DMS53 treated with DMSO at 0.1 percent for 48 hours (cell line): ENCODE measurements around the gene G6PC3.
A peak's percentile ranks its signal among the peaks of the same experiment; 100 is the strongest.
"Not testable (repeated sequence)": the region's sequence is repeated elsewhere in the genome, so short reads cannot be mapped to it uniquely, and the experiment has no call there.

Experiments used
- DNase-seq: peaks from one replicate; lab custom pipeline; 2025; ENCODE audit not compliant: unreplicated experiment; lab: John Stamatoyannopoulos, UW

Gene G6PC3

DNA sequence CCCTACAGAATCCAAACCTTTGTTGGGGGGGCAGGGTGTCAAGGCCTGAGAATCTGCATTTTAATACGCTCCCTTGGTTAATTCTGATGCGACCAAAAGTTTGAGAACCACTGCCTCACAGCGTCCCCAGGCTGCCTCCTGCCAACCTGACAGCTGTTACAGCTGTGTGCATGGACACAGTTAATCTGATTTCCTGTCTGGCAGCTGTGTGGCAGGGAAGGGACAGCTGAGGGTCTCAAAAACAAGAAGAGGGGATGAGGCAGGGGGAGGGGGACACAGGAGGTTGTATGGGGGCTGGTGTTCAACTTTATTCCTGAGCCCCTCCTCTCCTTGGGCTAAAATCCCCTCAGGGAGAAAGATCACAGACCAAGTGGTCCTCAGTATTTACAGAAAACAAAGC, 35.4 kb downstream of the G6PC3 start:
- no peak for DNase-seq

DNA sequence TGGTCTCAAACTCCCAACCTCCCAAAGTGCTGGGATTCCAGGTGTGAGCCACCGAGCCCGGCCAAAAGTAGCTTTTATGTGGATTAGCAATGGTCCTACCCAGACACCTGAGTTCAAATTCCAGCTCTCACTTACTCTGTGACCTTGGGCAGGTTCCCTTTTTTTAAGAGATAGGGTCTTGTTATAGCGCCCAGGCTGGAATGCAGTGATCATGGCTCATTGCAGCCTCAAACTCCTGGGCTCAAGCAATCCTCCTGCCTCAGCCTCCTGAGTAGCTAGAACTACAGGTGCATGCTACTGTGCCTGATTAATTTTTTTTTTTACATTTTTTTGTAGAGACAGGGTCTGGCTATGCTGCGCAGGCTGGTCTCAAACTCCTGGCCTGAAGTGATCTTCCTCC, 36.3 kb downstream of the G6PC3 start:
- no peak for DNase-seq

DNA sequence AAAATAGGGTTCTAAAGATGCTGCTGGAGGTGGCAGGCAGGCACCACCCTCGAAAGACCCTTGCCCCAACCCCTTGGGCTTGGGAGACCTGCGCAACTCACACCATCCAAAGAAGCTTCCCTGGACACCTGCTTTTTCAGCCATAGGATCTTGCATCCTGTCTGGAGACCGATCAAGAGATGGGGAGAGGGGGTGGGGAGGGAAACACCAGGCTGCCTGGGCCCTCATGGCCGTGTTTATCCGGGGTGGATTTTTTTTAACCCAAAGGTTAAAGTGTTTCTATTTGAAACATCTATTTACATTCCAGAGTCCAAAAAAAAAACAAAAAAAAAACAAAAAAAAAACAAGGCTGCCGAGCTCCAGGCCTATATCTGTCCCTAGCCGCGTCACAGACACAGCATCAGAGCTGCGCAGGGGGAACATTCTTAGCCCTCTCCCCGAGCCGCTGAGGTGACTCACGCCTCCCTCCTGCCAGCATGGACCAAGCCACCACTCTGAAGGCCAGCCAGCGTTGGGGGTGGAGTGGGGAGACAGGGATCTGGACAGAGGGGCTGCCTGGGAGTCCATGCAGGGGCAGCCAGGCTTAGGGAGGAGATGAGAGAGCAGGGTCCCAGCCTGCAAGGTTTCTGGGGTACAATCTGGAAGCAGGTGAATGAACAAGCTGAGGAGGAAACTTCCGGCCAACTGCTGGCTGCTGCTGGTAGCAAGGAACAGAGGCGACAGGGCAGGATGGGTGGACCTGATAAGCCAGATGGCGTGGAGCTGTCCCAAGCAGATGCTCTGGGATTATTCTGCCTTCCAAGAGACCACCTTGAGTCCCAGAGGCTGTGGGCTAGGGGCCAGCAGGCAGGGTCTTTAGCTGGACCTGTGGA, 38.1 kb downstream of the G6PC3 start:
- DNase-seq, result peak; percentile 49

DNA sequence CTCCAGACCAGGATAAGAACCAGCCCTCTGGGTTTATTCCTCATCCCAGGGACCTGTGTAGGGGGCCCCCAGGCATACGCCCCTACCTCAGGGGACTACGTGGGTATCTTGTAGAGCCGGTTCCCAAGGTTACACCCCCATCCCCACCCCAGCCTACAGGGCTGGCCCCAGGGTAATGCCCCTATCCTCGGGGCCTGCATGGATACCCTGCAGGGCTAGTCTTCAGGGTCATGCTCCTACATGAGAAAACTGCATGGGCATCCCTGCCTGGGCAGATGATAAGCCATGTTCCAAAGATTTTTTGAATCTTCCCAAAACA, 38.7 kb downstream of the G6PC3 start:
- DNase-seq, result no peak

DNA sequence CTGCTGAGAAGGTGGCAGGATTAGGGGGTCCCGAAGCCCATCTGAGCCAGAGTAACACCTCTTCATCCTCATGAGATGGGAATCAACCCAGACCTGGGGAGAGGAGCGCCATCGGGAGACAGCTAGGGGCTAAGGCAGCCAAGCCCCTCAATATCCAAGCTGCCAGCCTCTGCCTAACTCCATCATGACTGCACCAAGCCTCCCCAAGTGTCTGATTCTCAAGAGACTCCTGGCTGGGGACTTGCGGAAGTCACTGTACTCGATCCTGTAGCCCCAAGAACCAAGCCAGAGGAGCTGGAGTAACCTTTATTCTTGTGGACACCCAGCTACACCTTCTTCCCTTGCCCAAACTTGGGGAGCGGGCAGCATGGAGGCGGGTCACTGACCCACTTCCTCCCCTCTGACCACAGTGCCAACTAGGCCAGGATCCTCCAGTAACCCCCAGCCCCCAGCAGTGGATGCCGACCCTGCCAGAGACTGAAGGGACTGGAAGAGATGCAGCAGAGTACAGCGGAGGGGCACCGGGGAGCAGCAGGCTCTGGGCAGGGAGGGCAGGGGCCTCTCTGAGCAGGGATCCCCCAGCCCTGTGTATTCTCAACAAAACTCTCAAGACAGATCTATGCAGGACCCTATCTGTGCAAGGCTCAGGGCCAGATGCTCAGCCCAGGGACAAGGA, 39.6 kb downstream of the G6PC3 start:
- DNase-seq, result no peak

DNA sequence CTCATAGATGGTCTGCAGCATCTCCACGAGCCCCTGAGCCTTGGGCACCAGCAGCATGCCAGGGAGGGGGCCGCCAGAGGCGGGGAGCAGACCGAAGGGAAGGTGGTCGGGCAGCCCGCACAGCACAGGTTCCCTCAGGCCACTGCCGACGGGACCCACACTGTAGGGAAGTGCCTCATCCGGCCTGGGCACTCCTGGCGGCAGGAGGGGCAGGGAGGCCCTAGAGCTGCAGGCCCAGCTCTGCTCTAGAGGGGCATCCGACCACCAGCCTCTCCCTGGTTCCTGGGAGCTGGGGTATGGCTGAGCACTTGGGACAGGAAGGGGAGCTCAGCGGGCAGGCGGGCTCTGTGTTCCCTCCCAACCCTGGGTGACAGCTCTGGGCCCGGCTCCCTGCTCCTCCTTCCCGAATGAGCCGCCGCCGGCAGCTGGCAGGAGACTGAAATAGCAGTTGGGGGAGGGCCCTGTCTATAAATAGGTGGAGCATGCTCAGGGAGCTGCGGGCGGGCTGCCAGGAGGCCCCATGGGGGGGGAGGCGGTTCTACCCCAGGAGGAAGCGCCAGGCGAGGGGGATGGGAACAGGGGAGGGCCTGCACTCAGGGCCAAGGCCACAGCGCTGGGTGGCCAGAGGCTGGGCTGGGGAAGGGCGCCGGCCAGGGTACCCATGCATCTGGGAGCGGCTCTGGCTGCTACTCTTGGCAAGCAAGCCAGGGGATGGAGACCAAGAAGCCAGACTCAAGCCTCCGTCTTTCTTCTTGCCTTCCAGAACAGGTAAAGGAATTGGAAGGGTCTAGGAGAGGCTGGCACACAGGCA, 40.5 kb downstream of the G6PC3 start:
- DNase-seq, result peak; percentile 97

DNA sequence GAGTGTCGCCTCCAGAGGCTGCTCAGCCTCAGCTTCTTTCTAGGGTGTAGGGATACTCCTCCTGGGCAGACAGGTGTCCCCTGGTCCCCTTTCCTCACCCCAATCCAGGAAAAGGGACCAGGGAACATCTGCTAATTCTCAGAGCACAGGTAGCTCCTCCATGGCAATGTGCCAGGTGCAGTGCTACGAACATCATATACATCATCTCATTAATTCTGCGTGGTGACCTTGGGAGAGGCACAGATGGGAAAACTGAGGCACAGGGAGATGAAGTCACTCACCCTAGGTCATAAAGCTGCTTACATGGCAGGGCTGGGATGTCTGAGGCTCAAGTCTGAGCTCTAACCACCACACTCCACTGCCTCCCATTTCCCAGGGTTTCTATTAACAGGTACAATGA, 41.2 kb downstream of the G6PC3 start:
- no peak for DNase-seq

DNA sequence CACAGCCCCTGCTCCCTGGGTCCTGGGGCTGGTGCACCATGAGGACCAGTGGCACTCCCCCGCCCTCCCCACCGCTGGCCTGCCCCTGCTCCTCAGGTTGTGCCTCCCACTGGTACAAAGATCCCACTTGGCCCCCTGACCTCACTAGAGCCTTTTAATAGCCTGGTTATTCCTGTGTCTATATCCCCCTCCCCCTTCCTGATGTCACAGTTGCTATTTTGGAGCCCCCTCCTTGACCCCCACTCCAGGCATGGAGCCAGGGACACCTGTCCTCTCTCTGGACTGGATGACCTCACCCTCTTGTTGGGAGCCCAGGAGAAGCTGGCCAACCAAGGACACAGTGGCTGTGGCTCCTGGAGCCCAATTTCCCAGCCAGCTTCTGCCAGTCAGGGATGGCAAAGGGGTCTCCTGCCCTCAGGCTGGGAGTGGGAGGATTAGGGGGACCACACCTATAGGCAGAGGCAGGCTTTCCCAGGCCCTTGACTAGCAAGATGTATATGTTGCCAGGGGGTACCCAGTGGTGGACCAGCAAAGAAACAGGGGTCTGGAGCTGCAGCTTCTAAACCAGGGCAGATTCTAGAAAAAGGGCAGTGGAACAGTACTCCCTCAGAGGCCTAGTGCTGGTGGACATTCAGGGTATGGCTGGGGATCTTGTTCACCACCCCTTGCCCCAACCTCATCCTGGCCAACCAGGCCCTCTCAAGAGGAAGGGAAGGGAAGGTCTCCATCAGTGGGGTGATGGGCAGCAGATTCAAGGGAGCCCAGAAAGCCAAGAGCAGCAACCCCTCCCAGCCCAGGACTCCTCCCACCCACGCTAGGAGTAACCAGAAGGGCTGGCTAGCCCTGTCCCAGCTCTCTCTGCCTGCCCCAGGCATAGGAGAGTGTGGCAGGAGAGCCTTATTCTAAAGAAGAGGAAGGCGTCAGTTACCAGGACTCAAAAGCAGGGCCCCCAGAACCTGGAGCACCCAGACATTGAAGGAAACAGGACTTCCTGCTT, 42.0 kb downstream of the G6PC3 start:
- no peak for DNase-seq

DNA sequence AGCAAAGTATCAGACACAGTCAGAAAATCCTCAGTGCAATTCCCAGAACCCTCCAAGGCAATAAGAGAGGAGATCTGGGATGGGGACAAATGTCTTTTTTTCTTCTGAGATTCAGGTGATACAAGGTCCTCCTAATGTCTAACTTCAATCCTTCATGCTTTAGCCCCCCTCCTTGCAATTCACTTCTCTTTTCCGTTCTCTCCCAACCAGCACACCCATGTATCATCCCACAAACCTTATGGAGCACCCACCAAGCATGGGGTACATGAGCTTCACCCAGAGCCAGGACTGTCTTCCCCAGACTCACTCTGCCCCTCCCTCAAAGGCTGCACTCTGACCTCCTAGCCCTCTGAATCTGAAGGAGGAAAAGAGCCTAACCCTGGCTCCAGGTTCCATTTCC, 42.8 kb downstream of the G6PC3 start:
- DNase-seq, result no peak

DNA sequence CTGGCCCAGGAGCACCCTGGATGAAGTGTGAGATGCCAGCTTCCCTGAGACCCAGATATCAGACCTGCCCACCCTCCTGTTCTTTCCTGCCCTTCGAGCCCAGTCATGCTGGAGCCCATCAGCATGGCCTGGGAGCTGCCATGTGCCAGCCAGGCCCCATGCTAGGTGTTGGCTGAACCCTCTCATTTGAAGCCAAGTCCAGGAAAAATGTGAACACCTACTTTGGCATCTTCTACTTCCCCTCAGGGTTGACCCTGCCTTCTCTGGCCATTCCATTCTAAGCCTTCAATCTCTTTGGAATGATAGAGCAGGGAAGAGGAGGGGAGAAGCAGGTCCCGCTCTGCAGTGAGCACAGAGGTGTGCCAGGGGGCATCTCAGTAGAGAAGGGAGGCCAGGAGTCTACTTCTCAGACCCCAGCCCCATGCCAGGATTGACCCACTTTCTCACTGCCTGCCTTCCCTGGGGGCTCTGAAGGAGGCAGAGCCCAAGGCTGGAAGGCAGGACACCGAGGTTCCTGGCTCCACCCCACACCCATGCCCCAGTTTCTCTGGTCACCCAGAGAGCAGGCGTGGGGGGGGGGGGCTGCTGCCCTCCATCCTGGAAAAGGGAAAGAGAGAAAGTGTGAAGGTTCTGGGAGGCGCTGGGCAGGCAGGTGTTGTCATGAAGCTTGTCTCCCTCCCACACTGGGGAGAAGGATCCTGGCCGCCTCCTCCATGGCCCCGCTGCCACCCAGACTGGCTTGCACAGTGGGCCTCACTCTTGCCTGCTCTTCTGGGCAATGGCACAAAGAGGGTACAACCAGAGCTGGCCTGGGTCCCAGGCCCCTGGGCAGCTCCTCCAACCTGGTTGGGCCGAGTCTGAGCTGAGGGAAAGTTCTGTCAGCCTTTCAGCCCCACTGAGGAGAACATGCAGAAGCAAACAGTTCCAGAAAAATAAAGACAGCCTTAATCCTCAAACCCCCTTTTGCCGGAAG, 43.6 kb downstream of the G6PC3 start:
- no peak for DNase-seq

DNA sequence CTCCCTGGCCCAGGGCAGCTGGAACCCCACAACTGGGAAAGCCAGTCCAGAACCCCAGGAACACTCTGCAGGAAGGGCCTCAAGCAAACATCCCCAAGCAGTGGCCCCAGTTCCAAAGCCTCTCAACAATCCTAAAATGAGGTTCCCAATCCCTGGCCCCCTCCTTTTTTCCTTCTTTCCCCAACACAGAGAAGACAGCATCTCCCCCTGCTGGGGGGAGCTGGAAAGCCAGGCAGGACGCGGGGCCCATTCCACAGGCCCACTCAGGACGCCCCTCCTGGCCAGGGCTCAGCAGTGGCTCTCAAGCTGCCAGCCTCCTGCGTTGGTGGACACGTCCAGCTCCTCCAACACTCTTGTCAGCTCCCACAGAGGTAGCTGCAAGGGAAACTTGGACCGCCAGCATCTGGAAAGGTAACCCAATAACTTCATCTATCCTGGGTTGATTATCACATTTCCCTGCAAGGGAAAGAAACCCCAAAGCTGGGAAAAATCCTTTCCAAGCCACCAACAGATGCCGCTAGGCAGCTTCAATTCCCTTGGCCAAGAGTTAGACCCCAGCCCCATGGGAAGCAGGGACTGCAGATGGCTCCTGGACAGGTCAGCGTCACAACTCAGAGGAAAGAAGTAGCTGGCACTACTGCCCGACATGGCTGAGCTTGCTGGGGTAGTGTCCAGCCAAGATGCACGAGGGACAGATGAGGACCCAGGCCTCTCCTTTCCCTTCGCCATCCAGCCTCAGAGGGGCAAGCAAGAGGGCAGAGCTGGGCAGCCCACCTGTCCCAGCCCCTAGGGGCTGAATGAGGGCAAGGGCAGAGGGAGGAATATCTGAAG, 45.3 kb downstream of the G6PC3 start:
- peak; percentile 13 for DNase-seq

DNA sequence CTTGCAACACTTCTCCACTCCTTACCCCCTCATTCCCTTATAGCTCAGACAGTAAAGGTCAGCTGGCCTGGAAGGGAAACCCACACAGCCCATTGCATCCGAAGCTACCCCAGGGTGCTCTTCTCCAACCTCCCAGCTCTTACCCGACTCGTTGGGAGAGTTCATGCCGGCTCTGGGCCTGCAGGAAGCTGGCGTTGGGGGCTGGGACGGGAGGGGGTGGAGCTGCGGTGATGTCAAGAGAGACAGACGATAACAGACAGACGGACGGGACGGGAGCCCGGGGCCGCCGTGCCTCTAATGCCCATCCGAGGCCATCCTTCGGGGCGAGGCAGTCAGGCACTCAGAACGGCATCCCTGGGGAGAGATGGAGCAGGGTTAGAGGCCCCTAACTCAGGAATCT, 46.8 kb downstream of the G6PC3 start:
- DNase-seq, result no peak

DNA sequence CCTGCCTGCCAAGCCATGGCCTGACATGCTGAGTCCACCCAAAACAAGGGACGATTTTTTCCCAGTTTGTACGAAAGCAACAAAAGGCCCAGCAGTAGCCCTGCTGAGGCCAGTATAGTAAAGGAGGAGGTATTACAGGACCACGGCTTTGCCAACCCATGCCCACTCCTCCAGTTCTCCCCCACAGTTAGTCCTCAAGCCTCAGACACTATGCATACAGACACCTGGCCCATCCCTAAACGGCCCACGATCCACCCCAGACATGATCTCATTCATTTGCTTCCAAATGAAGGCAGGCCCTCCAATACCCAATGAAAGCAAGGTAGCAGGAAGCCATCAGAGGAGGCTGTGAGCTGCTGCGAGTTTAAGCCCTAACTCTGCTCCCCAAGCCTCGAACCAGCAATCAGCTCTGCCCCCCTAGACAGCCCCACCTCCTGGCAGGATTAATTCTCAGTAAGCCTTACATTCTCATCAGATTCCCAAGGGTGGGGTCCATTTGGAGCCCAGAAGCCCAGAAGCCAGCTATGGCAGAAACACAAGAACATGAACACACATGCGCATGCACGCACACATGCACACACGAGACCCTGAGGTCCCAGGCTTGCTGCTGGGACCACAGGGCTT, 48.0 kb downstream of the G6PC3 start:
- no peak for DNase-seq

DNA sequence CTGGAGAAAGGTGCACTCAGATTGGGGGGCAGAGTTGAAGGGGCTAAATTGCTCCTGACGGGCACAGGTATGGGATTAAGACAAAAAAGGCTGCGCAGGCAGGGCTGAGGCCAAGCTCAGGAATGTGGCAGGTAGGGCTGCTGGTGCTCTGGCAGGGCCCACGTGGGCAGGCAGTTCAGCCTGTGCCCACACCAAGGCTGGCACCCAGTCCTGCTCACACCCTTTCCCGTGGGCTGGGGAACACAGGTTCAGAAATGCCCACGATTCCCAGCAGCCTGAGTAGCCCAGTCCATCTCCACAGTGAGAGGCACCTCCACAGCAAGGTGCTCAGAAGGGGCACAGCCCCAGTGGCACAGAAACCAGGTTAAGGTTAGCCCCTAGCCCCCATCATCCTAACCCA, 48.5 kb downstream of the G6PC3 start:
- no peak for DNase-seq

DNA sequence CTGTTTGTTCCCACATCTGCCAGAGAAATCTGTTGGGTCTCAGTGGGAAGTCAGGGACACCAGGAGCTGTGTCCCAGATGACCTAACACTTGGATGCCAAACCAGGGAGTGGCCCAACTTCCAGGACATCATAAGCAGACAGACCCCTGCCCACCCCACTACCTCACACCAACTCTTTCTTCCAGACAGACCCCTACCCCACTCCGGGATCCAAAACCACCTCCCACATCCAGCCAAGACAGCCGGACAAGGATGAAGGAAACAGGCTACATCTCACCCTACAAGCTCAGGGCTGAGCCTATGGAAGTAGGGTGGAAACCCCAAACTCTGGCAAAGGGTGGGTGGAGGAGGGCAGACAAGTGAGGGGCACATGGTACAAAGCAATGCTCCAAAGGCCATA, 49.3 kb downstream of the G6PC3 start:
- no peak for DNase-seq

DNA sequence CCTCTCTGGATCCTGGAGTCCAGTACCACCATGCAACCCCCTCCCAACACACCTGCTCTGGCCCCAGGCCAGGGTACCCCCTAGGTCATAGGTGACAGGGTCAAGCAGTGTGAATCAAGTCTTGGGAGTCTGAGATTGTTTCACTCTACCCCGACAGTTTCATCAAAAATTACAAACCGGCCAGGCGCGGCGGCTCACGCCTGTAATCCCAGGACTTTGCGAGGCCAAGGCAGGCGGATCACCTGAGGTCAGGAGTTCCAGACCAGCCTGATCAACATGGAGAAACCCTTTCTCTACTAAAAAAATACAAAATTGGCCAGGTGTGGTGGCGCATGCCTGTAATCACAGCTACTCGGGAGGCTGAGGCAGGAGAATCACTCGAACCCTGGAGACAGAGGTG, 49.7 kb downstream of the G6PC3 start:
- DNase-seq, result not testable (repeated sequence)

DNA sequence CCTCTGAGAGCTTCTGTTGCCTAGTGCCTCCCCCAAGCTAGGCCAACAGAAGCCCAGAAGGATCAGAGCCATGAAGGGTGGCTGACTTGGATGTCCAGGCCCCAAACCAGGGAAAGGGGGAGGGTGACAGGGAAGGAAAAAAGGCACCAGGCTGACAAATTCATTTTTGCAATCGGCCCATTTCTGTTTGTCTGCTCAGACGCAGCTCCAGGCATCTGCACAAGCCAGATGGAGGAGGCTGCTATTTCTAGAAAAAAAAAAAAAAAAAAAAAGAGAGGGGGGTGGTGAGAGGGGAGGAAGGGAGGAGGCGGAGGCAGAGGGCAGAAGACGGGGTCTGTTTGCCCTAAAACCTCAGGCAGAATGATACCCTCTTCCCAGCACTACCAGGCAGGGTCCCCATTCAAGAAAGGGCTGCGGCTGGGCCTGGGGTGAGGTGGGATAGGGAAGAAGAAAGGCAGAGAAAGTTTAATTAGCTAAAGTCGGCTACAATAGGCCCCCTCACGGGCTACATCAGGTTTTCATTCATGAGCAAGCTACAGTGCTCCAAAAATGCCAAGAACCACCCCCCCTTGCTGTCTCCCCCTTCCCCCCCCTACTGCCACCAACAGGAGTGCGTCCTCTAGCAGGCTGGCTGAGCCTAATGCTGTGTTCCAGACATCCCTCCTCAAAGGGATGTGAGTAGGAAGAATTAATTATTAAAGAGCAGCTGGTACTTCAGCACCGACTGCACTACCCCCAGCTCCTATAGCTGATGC, 50.5 kb downstream of the G6PC3 start:
- DNase-seq, result no peak
